K562 (cell line): ENCODE results near the gene FRAT2. TPM values are rescaled to one million over a fixed set of nuclear protein-coding genes. Genes with fewer than 3 reads are reported as not detected.

ENCODE experiments used
- ATAC-seq: fragments of 200-7000 bp; cut with Tn5 transposase; 3 replicates; pipeline ENCODE4 v1.9.1; 2020; ENCODE audit warnings: moderate library complexity
- BruUV-seq: library from RNA; stranded (reverse); fragments of 400-500 nt; replicated peaks from 2 replicates; lab custom pipeline; 2021; lab: Mats Ljungman, UMichigan
- CTCF ChIA-PET: fragments of 300-600 bp; formaldehyde crosslinking; extraction: SDS; loops from one replicate; lab custom pipeline; 2021; ENCODE audit warnings: low intra/inter-chr PET ratio; lab: Yijun Ruan, JAX
- POLR2A ChIA-PET: fragments of 300-600, 350-650 bp; sonication (Branson Sonifier 250); formaldehyde crosslinking; extraction: SDS; loops from one replicate; lab custom pipeline; 2021; ENCODE audit warnings: antibody characterized with exemption, inconsistent platforms; lab: Yijun Ruan, JAX
- DNase-seq, 4 experiments: peaks; one replicate each; pipeline versions ENCODE4 v3.0.0 to v3.0.0-alpha.2; 2011 to 2018; ENCODE audit warnings: low spot score in 3 of 4, mixed read lengths in 3 of 4; ENCODE audit errors: extremely low read depth in 1 of 4
- FAIRE-seq: peaks from 2 replicates; lab custom pipeline; 2011; peaks lifted over from hg19 to GRCh38; lab: Jason Lieb, UNC
- H2AFZ ChIP-seq: 2 replicates; pipeline ENCODE4 v1.6.0; 2011; ENCODE audit warnings: low read depth, low read length, control low read depth, inconsistent platforms
- H3K27ac ChIP-seq: fragments of 200-600 bp; 3 replicates; pipeline ENCODE4 v1.8.0; 2011; ENCODE audit warnings: low read depth, mild to moderate bottlenecking, control low read depth, inconsistent platforms, low read length, moderate library complexity, mixed read lengths; ENCODE audit errors: extremely low read depth
- H3K27me3 ChIP-seq, 2 experiments: fragments of 300-600 bp in 1 of 2; 2 replicates in 1 of 2; 3 replicates in 1 of 2; pipeline versions ENCODE4 v1.6.0 to v1.8.0; 2011; ENCODE audit warnings: inconsistent platforms in 2 of 2, low read length in 2 of 2, mild to moderate bottlenecking in 1 of 2, mixed read lengths in 1 of 2, moderate library complexity in 1 of 2; ENCODE audit not compliant: control insufficient read depth in 2 of 2, insufficient read depth in 2 of 2
- H3K36me3 ChIP-seq: fragments of 300-600 bp; 3 replicates; pipeline ENCODE4 v1.8.0; 2011; ENCODE audit warnings: mild to moderate bottlenecking, low read length, inconsistent platforms; ENCODE audit not compliant: control insufficient read depth, insufficient read depth
- H3K4me1 ChIP-seq, 2 experiments: fragments of 200-600 bp in 1 of 2; replicated peaks in 1 of 2; 2 replicates in 1 of 2; 3 replicates in 1 of 2; pipeline versions ENCODE4 v1.5.1 to v1.8.0; 2011; ENCODE audit warnings: inconsistent platforms in 2 of 2, low read length in 2 of 2, mild to moderate bottlenecking in 1 of 2, mixed read lengths in 1 of 2, moderate library complexity in 1 of 2; ENCODE audit not compliant: control insufficient read depth in 2 of 2, insufficient read depth in 2 of 2
- H3K4me2 ChIP-seq: 2 replicates; pipeline ENCODE4 v1.6.1; 2011; ENCODE audit warnings: low read length, control low read depth, inconsistent platforms, mixed read lengths; ENCODE audit not compliant: insufficient read depth
- H3K4me3 ChIP-seq: fragments of 200-600 bp; sonication (generic), shearing (Covaris generic); 2 replicates; pipeline ENCODE4 v1.5.1; 2016; ENCODE audit warnings: control low read depth, inconsistent platforms
- H3K79me2 ChIP-seq: fragments of 200-600 bp; 3 replicates; pipeline ENCODE4 v1.8.0; 2011; ENCODE audit warnings: low read length, inconsistent platforms; ENCODE audit not compliant: control insufficient read depth, insufficient read depth
- H3K9ac ChIP-seq, 2 experiments: 2 replicates each; pipeline versions ENCODE4 v1.6.0 to v1.6.1; 2011; ENCODE audit warnings: low read depth in 2 of 2, low read length in 2 of 2, control low read depth in 1 of 2, inconsistent platforms in 1 of 2, mild to moderate bottlenecking in 1 of 2, mixed read lengths in 1 of 2; ENCODE audit not compliant: insufficient read depth in 1 of 2
- H3K9me1 ChIP-seq: one replicate; pipeline ENCODE4 v1.6.0; 2011; ENCODE audit warnings: inconsistent platforms, mild to moderate bottlenecking, low read length, moderate library complexity; ENCODE audit not compliant: control insufficient read depth, insufficient read depth
- H3K9me3 ChIP-seq: replicated peaks from 2 replicates; pipeline ENCODE4 v1.5.1; 2011; ENCODE audit warnings: low read depth, low read length, inconsistent platforms; ENCODE audit not compliant: control insufficient read depth, insufficient read depth
- H4K20me1 ChIP-seq: replicated peaks from 2 replicates; pipeline ENCODE4 v1.6.1; 2011; ENCODE audit warnings: low read length, inconsistent platforms, mixed read lengths; ENCODE audit not compliant: control insufficient read depth, insufficient read depth
- ADNP ChIP-seq: fragments of 200-800 bp; sonication (Bioruptor generic); IDR thresholded peaks from 2 replicates; pipeline ENCODE4 v1.6.1; 2016; ENCODE audit warnings: missing genetic modification characterization, missing compliant biosample characterization
- DACH1 ChIP-seq: fragments of 450-650 bp; IDR thresholded peaks from 2 replicates; pipeline ENCODE4 v1.6.1; 2018; ENCODE audit not compliant: partially characterized antibody
- MYC ChIP-seq, 2 experiments: fragments of 250-450 bp in 1 of 2; sonication (Bioruptor Pico) in 1 of 2; IDR thresholded peaks; 2 replicates each; pipeline versions ENCODE4 v1.5.1 to v1.6.1; 2012 to 2021; ENCODE audit warnings: low read depth in 2 of 2, borderline replicate concordance in 1 of 2, improper control_type of control experiment in 1 of 2, low read length in 1 of 2, mild to moderate bottlenecking in 1 of 2, moderate library complexity in 1 of 2
- POLR2A ChIP-seq: fragments of 450-650 bp; conservative IDR thresholded peaks from 2 replicates; pipeline ENCODE4 v1.6.1; 2016
- STAT5B ChIP-seq: fragments of 250-450 bp; sonication (Bioruptor Pico); IDR thresholded peaks from 2 replicates; pipeline ENCODE4 v1.8.0; 2021; ENCODE audit warnings: mild to moderate bottlenecking, inconsistent platforms
- YY1 ChIP-seq, 3 experiments: IDR thresholded peaks; 2 replicates each; pipeline ENCODE4 v1.6.1; 2011; ENCODE audit warnings: low read length in 2 of 3, mild to moderate bottlenecking in 2 of 3, moderate library complexity in 2 of 3, borderline replicate concordance in 1 of 3, control low read depth in 1 of 3, low read depth in 1 of 3; ENCODE audit not compliant: insufficient read depth in 3 of 3, insufficient replicate concordance in 2 of 3, control insufficient read depth in 1 of 3, insufficient read length in 1 of 3; ENCODE audit errors: extremely low read depth in 1 of 3
- WGBS: fragments of 100-300 bp; shearing (Covaris generic); methylation state at CpG from one replicate; pipeline ENCODE4 v1.1.6; 2016; ENCODE audit warnings: low coverage, mixed read lengths; ENCODE audit not compliant: insufficient coverage; ENCODE audit errors: missing lambda C conversion rate; 5-methylcytosine and 5-hydroxymethylcytosine counted together
- in situ Hi-C: fragments of 300-500 bp; cut with MboI; formaldehyde crosslinking; loops from 4 replicates; pipeline ENCODE4 v1.15.0; 2018; ENCODE audit warnings: inconsistent platforms, mixed read lengths
- intact Hi-C: fragments of 100-400 bp; cut with micrococcal nuclease; formaldehyde crosslinking; loops from 2 replicates; pipeline ENCODE4 v1.14.2; 2022
- polyA plus RNA-seq, 8 experiments: library from polyadenylated mRNA; depleted of rRNA in 4 of 8; stranded (reverse) in 5 of 8; unstranded in 3 of 8; fragments of >200 nt; fragmentation: Nextera tagmentation in 2 of 8; fragmentation: Illumina TruSeq in 1 of 8; extraction: Ambion mirVana in 2 of 8; extraction: Trizol in 1 of 8; gene quantifications; 2 replicates each; pipeline versions ENCODE4 v1.2.1 to v1.2.3, GENCODE V29; 2011 to 2014; ENCODE audit warnings: inconsistent platforms in 1 of 8, missing spikeins in 1 of 8
- total RNA-seq, 7 experiments: library from RNA; depleted of rRNA in 6 of 7; stranded (reverse); fragments of >200 nt in 6 of 7; fragmentation: Illumina TruSeq in 2 of 7; extraction: Trizol in 2 of 7; gene quantifications; 2 replicates each; pipeline versions ENCODE4 v1.2.1 to v1.2.3, GENCODE V29; 2011 to 2021; ENCODE audit warnings: low replicate concordance in 1 of 7
- TF ChIP-seq, protein P1 (sequence below), 3 experiments: fragments of 200-800 bp in 1 of 3; fragments of 250-450 bp in 1 of 3; fragments of 450-650 bp in 1 of 3; sonication (Bioruptor Pico) in 1 of 3; sonication (Bioruptor generic) in 1 of 3; formaldehyde crosslinking in 1 of 3; IDR thresholded peaks; 2 replicates each; pipeline versions ENCODE4 v1.6.1 to v1.8.0; 2016 to 2022; ENCODE audit warnings: mild to moderate bottlenecking in 2 of 3, missing genetic modification characterization in 2 of 3, missing compliant biosample characterization in 1 of 3, moderate library complexity in 1 of 3
- TF ChIP-seq, protein P2 (sequence below): IDR thresholded peaks from 3 replicates; pipeline ENCODE4 v1.6.1; 2011; ENCODE audit warnings: borderline replicate concordance, mild to moderate bottlenecking, moderate library complexity; ENCODE audit not compliant: insufficient read length; ENCODE audit errors: extremely low read depth

FRAT2 gene
- total and polyA plus RNA-seq, 9 of the 15 experiments (the other 6 are each of a cell fraction or from before 2014, with no cell fraction given), result 4.3 to 31.7 (median 19.5) TPM

DNA sequence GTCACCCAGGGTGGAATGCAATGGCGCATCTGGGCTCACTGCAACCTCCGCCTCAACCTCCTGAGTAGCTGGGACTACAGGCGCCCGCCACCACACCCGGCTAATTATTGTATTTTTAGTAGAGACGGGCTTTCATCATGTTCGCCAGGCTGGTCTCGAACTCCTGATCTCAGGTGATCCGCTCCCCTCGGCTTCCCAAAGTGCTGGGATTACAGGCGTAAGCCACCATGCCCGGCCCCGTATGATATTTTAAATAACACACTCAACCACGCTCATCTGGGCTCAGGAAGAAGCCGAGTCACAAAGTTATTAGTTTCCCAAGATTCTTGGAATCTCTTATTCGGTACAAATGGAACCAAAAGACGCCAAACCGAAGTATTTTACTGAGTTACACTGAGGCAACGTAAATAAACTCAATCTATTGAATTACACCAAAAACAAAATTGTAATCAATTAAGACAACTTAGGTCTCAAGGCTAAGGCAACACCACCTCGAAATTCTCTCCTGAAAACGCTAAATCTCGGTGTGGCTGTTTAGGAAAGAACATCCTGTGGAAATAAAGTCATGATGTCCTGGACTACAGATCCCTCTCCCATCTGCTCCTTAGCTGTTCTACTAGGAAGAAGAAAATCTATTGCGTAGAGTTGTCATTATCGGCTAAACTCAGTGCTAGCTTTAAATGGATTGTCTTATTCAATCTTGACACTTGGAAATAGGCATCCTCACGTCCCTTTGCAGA lies 43.0 kb downstream of the FRAT2 start:
- Histone ChIP-seq H3K79me2 (peaks cover 46% of the 10 kb centered on the region), H3K27ac (peak overlapping the region; percentile 89), H3K27me3 (no peaks in the 10 kb centered on the region), H3K4me2 (peak overlapping the region; percentile 93), H3K4me1 (peaks cover 4 to 10% of the 10 kb centered on the region in 2 experiments; a peak in 4 of 5 replicates), H2AFZ (peak overlapping the region; percentile 74), H3K36me3 (peaks cover 9% of the 10 kb centered on the region; the same call in 1 of the 3 replicates), H3K9ac (peak overlapping the region; percentile 86 to 98), H4K20me1 (no peaks in the 10 kb centered on the region), H3K9me3 (no peaks in the 10 kb centered on the region), H3K4me3 (peak overlapping the region; percentile 78), H3K9me1 (no peaks in the 10 kb centered on the region)
- ChIA-PET POLR2A (interaction anchor here (0.8 to 2.7 kb wide), 5 partner anchors 9 to 42 kb away, joined by 3 to 19 read pairs (median 5); no protein-coding TSS in a partner anchor), CTCF (no interaction called here)
- DNase-seq (peak in 1 of 4 experiments; percentile 9), ATAC-seq (peak; percentile 26), FAIRE-seq (no peak)
- peak; percentile 36 for TF ChIP-seq POLR2A
- TF ChIP-seq, protein P1, sequence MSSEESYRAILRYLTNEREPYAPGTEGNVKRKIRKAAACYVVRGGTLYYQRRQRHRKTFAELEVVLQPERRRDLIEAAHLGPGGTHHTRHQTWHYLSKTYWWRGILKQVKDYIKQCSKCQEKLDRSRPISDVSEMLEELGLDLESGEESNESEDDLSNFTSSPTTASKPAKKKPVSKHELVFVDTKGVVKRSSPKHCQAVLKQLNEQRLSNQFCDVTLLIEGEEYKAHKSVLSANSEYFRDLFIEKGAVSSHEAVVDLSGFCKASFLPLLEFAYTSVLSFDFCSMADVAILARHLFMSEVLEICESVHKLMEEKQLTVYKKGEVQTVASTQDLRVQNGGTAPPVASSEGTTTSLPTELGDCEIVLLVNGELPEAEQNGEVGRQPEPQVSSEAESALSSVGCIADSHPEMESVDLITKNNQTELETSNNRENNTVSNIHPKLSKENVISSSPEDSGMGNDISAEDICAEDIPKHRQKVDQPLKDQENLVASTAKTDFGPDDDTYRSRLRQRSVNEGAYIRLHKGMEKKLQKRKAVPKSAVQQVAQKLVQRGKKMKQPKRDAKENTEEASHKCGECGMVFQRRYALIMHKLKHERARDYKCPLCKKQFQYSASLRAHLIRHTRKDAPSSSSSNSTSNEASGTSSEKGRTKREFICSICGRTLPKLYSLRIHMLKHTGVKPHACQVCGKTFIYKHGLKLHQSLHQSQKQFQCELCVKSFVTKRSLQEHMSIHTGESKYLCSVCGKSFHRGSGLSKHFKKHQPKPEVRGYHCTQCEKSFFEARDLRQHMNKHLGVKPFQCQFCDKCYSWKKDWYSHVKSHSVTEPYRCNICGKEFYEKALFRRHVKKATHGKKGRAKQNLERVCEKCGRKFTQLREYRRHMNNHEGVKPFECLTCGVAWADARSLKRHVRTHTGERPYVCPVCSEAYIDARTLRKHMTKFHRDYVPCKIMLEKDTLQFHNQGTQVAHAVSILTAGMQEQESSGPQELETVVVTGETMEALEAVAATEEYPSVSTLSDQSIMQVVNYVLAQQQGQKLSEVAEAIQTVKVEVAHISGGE (CRISPR knock-in tag; IDR thresholded peaks at IDR 0.05), result 0 out of 6 replicates have a peak, but pooled peaks of 1 of the 3 experiments have one; percentile 1
- 0 out of 2 replicates have a peak, but pooled peaks have one; percentile 22 for TF ChIP-seq ADNP (tag)
- no peak for TF ChIP-seq STAT5B (CRISPR knock-in tag)
- no peak for TF ChIP-seq DACH1
- TF ChIP-seq MYC (IDR thresholded peaks at IDR 0.05; ENCODE audit: low read depth, low read length), result no peak
- no peak for TF ChIP-seq MYC (CRISPR knock-in tag; IDR thresholded peaks at IDR 0.05; ENCODE audit: borderline replicate concordance, low read depth)
- TF ChIP-seq, protein P2, sequence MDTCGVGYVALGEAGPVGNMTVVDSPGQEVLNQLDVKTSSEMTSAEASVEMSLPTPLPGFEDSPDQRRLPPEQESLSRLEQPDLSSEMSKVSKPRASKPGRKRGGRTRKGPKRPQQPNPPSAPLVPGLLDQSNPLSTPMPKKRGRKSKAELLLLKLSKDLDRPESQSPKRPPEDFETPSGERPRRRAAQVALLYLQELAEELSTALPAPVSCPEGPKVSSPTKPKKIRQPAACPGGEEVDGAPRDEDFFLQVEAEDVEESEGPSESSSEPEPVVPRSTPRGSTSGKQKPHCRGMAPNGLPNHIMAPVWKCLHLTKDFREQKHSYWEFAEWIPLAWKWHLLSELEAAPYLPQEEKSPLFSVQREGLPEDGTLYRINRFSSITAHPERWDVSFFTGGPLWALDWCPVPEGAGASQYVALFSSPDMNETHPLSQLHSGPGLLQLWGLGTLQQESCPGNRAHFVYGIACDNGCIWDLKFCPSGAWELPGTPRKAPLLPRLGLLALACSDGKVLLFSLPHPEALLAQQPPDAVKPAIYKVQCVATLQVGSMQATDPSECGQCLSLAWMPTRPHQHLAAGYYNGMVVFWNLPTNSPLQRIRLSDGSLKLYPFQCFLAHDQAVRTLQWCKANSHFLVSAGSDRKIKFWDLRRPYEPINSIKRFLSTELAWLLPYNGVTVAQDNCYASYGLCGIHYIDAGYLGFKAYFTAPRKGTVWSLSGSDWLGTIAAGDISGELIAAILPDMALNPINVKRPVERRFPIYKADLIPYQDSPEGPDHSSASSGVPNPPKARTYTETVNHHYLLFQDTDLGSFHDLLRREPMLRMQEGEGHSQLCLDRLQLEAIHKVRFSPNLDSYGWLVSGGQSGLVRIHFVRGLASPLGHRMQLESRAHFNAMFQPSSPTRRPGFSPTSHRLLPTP, result no peak
- TF ChIP-seq YY1 (IDR thresholded peaks at IDR 0.05; ENCODE audit: borderline replicate concordance in 1 of 3, control insufficient read depth in 1 of 3, extremely low read depth in 1 of 3, insufficient read depth in 3 of 3, insufficient read length in 1 of 3, insufficient replicate concordance in 2 of 3, low read depth in 1 of 3, low read length in 2 of 3), result peak in 1 of 3 experiments; percentile 44
- 3% methylated on average over 25 of the region's 25 CpGs for WGBS
- BruUV-seq, result TSS peak; percentile 99
- intact Hi-C loops, result loop anchor here (5.0 kb wide), 1 partner anchor 41 kb away; the partner anchor contains the start of gene FRAT2
- in situ Hi-C loops, result no loop called here
